ENCODE data around the gene SRCAP.

Gene SRCAP

GRCh38 chr16:30760001-30760559, 61.1 kb downstream of the SRCAP start:
- no peak for DNase-seq

DNA sequence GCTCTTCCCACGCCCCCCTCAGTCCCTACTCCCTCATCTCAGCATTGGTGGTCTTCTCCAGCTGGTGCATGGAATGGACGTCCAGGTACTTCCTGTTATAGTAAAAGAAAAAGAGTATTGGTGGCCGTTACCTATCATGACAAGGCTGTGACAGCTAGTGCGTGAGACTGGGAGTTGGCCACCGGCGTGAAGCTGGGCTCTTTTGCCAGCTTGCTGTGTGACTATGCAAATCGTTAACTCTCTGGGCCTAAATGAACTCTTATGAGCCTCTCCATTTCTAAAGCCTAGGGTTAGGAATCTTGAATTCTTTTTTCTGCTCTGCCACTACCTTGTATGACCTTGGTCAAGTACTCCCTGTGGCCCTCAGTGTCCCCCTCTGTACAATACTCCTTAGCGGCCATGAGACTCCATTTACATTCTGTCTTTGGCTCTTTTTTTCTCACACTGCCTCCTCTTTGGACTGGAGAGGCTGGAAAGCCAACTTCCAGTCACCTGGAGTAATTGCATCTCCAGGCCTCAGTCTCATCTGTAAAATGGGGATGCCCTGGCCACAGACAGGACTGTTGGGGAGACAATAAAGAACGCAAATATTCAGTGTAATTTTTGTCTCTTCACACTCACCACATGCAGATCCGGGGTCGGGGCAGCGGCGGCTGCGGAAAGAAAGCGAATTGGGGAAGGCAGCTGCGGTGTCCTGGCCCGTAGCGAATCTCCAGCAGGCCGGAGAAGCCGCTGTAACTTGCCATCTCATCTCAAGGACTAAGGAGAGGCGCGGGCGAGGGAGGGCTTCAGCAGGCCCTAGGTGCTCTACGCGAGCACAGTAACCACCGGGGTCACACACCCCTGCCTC, 61.8 kb downstream of the SRCAP start:
- no peak for DNase-seq

DNA sequence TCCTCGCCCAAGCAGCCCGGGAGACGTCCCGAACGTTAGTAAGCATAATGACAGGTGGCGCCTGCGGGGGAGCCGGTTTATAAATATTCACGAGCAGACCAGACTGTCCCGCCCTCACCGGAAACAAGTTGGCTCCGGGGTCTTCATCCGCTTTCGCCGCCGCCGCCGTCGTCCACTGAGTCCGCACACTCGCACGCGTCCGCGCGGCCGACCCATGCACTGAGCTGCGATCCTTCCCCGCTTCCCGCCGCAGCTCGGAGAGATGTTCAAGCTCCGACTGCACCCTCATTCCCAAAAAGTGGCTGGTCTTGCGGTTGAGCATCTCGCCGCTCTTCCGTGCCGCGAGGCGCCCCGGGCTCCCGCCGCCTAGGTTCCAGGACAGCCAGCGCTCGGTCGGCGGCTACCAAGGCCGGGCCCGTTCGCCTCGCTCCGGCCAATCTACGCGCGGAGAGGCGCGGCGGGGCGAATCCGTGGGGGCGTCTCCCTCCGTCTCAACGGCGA, 62.5 kb downstream of the SRCAP start:
- peak; percentile 49 for DNase-seq

GRCh38 chr16:30761928-30762902, 63.2 kb downstream of the SRCAP start, which contains the start of the genes CFAP119 and RNF40:
Gene CFAP119, minus strand, starts transcription at chr16:30762062. Its CDS starts 314 bp downstream, at chr16:30761748.
Gene RNF40, plus strand, starts transcription at chr16:30762322. Its CDS starts 224 bp downstream, at chr16:30762546.
- DNase-seq: peak; percentile 92

GRCh38 chr16:30762991-30763725, 64.2 kb downstream of the SRCAP start:
- no peak for DNase-seq

- no peak for DNase-seq
Observed at GRCh38 chr16:30764086-30764485, 65.1 kb downstream of the SRCAP start.

GRCh38 chr16:30764816-30765465, 66.0 kb downstream of the SRCAP start:
- no peak for DNase-seq

DNA sequence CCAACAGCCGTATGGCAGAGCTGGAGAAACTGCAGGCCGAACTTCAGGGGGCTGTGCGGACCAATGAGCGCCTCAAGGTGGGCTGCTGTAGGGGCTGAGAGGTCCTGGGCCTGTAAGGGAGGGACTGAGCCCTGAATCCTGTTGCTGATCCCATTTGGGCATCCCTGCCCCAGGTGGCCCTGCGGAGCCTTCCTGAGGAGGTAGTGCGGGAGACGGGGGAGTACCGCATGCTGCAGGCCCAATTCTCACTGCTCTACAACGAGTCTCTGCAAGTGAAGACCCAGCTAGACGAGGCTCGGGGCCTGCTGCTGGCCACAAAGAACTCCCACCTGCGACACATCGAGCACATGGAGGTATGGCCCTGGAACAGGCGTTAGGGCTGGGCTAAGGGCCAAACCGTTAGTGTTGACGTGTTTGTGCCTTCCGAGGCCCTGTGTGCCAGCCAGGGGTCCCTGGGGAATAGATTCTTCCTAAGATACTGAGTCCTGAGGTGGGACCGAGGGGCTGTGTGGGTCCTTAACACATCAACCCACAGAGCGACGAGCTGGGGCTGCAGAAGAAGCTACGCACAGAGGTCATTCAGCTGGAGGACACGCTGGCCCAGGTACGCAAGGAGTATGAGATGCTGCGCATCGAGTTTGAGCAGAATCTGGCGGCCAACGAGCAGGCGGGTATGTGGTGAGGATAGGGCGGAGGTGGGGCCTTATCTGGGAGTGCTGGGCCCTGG, 67.4 kb downstream of the SRCAP start:
- DNase-seq: no peak

GRCh38 chr16:30766933-30767284, 67.9 kb downstream of the SRCAP start:
- DNase-seq: no peak

- no peak for DNase-seq
Observed at GRCh38 chr16:30767767-30768465, 68.9 kb downstream of the SRCAP start.

DNA sequence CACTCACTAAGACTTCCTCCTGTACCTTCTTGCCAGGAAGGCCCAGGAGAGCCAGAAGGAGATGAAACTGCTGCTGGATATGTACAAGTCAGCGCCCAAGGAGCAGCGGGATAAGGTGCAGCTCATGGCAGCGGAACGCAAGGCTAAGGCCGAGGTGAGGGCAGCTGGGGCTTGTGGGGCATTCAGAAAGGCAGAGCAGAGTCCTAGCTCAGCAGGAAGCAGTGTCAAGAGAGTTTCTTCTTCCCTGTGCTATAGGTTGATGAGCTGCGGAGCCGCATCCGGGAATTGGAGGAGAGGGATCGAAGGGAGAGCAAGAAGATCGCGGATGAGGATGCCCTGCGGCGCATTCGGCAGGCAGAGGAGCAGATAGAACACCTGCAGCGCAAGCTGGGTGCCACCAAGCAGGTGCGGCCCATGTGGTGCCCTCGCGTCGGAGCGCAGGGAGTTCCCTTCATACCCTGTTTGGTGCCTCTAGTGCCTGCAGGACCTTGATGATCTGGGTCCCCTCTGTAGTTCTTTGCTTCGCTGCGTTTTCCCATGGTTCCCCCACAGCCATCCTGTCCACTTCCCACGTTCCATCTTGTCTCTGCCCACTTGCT, 69.7 kb downstream of the SRCAP start:
- DNase-seq: no peak

DNA sequence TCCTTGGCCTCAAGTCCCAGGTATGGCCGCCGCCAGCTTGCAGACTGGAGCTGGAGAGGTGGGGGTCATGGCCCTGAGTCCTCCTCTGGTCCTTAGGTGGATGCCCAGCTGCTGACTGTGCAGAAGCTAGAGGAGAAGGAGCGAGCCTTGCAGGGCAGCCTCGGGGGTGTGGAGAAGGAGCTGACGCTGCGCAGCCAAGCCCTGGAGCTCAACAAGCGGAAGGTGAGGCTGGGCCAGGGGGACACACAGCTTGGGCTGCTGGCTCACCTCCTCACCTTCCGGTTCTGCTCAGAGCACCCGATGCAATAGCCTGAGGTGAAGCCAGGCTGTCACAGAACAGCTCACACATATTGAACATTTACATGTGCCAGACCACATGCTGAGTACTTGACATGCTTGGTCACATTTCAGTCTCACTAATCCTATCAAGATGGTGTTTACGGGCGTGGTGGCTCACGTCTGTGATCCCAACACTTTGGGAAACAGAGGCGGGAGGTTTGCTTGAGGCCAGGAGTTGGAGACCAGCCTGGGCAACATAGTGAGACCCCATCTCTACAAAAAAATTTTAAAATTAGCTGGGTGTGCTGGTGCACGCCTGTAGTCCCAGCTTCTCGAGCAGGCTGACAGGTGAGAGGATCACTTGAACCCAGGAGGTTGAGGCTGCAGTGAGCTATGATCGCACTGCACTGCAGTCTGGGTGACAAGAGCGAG, 70.6 kb downstream of the SRCAP start:
- DNase-seq: no peak

GRCh38 chr16:30771726-30772125, 72.8 kb downstream of the SRCAP start:
- DNase-seq: no peak

DNA sequence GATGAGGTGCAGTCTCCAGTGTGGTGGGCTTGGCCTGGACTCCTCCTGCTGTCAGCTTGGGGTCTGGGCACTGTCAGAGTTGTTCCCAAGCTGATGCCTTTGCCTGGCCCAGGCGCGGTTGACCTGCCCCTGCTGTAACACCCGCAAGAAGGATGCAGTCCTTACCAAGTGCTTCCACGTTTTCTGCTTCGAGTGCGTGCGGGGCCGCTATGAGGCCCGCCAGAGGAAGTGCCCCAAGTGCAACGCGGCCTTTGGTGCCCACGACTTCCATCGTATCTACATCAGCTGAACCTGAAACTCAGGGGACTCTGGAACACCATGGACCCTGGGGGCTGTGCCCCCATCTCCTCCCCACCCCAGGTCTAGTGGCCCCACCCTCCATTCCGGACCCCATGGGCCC, 74.9 kb downstream of the SRCAP start:
- DNase-seq: no peak

- DNase-seq: no peak
Observed at GRCh38 chr16:30774367-30775130, 75.6 kb downstream of the SRCAP start.

- no peak for DNase-seq
Observed at GRCh38 chr16:30775131-30775391, 76.1 kb downstream of the SRCAP start.

DNA sequence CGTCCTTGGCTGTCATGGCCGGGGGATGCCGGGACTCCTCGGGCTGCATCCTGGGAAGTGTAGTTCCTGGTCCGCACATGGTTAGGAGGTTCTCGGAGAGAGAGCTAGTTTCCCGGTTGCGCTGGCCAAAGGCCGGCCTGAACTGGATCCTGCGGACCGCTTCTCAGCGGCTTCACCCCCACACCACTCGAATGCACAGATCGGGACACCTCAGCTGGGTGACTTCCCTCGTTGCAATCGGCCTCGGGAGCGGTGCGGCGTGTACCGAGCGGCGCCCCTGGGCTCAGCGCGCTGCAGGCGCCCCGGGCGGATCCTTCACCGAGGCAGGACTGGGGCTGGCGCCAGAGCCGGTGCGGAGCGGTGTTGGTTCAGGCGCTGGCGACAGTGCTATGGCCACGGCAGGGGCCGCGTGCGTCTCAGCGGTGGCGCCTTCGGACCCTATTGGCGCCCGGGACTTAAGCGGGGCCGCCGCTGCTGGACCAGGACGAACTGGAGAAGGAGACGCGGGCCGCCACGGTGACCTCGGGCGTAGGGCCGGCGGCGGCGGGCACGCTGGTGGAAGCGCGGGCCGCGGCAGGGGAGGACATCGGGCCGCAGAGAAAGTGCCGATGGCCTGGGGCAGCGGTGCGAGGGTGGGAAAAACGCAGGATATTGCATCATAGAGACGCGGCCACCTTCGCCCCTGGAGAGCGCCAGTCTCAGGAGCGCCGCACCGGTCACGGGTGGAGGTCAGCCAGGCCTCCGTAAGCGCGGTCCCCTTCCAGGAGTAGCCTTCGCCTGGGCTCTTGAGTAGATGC, 76.6 kb downstream of the SRCAP start:
- DNase-seq: peak; percentile 65

All from activated naive CD4-positive, alpha-beta T cell treated with Interleukin-2 at 50 U/mL for 16 hours (primary cell).